HG03039 (cell line): ENCODE data around the gene CARD19.
A peak's percentile ranks its signal among the peaks of the same experiment; 100 is the strongest.

Experiments
- ATAC-seq: cut with Tn5 transposase; IDR thresholded peaks from one replicate; pipeline ENCODE4 v1.9.1; 2021; ENCODE audit warnings: mild to moderate bottlenecking, moderate library complexity; ENCODE audit not compliant: unreplicated experiment

CARD19 gene

DNA sequence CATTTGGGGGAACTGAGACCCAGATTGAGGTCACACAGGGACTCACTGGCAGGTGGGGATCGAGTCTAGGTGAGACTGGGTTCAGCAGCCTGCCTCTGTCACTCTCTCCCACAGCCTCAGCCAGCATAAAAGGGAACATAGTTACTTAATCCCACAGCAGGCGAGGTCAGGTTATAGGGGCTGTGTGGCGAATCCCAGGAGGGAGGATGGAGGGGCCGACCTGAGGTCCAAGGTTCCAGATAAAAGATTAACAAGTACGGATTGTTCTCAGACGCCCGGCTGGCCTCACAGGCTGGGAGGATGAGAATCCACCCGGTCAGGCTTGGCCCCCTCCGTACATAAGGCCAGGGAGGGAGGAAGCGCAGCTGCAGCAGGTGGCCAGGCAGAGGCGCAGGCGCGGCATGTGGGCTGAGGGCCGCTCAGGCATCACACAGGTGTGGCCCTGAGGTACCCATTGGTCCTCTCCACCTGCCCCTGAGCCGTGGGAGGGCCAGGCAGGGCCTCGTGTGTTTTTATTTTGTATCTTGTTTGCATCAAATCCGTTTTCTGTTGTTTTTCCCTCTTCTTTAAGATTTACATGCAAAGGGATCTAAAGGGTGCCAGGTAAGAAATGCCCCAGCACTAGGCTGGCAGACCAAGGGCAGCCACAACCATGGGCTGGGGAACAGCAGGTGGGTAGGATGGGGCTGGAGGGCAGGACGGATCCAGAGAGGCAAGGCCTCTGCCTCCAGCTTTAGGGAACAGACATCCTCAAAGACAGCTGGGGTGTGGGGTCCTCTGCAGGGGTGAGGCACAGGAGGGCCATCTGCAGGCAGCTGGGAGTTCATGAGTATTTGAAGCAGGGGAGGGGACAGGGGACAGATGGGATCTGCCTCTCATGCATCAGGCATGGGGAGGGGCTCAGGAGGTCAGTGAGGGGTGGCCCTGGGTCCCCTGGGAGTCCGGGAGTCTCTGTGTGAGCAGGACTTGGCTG lies 33.9 kb upstream of the CARD19 start:
- no peak for ATAC-seq

DNA sequence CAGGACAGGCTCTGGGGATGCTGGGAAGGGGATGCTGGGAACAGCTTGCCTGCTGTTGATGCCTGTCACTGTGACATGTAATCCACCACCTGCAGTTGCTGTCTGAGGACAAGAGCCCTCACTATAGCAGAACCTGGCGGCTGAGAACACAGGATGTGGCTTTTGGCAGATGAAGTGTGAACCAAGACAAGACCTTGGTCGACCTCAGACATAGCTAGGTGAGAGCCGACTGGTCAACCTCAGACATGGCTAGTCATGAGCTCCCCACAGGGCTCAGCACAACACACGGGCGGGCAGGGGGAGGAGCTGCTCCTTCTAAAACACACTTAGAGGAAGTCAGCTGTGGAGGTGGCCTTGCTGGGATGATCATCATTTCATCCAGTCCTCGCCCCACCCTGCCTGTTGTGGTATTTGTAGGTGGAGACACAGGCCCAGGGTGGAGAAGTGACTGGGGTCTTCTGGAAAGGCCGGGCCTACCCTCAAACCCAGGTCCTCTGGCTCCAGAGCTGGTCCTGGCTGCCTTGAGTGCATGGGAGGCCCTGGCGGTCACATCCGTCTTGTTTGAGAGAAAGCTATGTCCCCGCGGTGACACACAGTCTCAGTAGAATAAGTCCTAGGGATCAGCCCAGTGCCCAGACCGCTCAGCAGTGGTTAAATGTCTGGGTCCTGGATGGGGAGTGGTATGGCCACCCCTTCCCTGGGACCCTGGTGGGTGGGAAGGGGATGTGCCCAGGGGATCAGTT lies 31.5 kb upstream of the CARD19 start:
- ATAC-seq: peak; percentile 80

GRCh38 chr9:93065135-93065720 lies 30.8 kb upstream of the CARD19 start:
- no peak for ATAC-seq

- no peak for ATAC-seq
These were observed 28.9 kb upstream of the CARD19 start for GRCh38 chr9:93066978-93067603.

DNA sequence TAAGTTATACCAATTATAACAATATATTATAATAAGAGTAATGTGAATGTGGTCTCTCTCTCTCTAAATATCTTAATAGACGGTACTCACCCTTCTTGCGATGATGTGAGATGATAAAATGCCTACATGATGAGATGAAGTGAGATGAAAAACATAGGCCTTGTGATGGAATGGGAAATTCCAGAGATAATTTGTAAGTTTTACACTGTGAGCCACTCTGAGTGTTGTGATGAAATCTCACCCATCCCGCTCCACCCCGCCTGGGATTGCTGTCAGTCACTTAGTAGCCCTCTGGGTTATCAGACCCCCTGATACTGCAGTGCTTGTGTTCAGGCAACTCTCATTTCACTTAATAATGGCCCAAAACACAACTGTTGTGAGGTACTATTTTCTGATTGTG lies 27.1 kb upstream of the CARD19 start:
- ATAC-seq: no peak

GRCh38 chr9:93071464-93071863 lies 24.6 kb upstream of the CARD19 start:
- no peak for ATAC-seq

GRCh38 chr9:93072383-93072795 lies 23.6 kb upstream of the CARD19 start:
- no peak for ATAC-seq

DNA sequence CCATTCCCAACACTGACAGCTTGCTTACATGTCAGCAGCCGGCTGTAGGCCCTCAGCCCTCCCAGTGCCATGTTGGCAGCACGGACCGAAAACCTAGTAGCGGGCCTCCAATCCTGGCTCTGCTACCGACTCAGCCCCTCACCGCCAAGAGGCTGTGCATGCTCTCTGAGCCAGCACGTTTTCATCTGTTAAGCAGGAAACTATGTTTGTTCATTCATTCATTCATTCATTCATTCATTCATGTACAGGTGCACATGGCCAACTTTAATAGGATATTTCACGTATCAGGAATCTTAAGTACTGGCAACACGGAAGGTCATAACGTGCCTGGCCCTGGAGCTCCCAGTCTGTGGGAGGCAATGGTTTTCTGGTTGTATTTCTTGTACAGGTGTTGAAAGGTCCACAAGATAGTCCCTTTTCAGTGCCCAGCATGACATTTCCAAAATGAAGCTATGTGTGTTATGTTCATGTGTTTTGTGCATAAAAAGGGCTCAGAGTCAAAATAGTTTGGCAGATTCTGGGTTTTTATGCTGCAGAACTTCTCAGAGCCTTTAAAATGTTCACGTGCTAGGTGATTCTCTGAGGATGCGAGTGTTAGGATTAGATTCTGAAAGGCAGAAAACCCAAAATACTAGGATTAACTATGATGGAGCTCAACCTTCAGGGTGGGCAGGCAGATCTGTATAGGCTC lies 19.8 kb upstream of the CARD19 start:
- ATAC-seq: no peak

DNA sequence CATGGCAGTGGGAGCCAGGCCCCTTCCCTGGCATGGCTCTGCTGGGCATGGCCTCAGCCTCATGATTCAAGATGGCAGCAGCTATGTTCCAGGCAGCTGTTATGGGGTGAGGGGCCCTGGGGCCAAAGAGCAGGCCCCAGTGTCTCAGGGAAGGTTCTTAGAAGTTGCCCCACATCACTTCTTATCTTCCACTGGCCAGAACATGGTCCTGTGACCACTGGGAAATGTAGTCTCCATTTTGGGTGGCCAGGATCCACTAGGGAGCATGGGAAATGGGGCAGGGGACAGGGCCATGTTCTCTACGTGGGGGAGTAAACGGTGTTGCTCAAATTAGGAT lies 19.3 kb upstream of the CARD19 start:
- ATAC-seq: no peak

- no peak for ATAC-seq
These were observed 18.6 kb upstream of the CARD19 start for GRCh38 chr9:93077367-93077766.

DNA sequence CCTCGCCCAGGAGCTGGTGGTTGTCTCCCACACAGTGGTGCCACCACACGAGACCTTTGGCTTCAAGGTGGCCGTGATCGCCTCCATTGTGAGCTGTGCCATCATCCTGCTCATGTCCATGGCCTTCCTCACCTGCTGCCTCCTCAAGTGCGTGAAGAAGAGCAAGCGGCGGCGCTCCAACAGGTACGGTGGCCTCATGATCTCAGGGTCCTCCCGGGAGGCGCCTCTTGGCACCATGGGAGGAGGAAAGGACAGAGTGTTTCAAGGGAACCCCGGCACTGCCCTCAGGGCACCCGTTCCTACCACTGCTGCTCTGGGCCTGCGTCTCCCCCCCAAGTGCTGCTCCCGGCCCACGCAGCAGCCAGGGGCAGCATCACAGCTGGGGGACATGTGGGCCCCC lies 18.2 kb upstream of the CARD19 start:
- no peak for ATAC-seq

DNA sequence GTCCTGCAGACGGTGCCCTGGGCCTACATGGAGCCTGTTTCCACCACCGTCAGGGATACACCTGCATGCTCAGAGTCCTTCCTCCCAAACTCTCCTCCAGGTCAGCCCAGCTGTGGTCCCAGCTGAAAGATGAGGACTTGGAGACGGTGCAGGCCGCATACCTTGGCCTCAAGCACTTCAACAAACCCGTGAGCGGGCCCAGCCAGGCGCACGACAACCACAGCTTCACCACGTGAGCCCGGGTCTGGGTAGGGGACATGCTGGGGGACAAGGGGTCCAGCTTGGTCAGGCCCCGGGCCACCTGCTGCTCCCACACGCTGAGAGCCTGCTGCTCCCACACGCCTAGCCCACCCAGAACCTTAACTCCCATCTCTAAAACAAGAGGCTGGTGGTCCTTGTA lies 16.6 kb upstream of the CARD19 start:
- no peak for ATAC-seq

DNA sequence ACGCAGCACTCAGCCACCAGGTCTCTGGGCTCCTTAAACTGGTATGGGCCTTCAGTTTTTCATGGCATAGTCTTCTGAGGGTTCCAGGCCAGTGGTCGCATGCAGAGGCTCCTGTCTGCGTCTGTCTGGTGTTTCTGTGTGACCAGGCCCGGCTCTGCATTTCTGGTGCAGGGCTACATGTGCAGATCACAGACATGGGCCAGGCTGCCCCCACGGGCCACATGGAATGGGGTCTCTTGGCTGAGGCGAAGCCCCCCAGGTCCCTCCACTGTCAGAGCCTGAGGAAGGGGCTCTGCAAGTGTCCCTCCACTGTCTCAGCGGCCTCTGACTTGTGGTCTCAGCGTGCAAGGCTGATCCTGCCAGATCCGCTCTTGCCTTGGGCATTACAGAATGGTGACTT lies 15.6 kb upstream of the CARD19 start:
- no peak for ATAC-seq

DNA sequence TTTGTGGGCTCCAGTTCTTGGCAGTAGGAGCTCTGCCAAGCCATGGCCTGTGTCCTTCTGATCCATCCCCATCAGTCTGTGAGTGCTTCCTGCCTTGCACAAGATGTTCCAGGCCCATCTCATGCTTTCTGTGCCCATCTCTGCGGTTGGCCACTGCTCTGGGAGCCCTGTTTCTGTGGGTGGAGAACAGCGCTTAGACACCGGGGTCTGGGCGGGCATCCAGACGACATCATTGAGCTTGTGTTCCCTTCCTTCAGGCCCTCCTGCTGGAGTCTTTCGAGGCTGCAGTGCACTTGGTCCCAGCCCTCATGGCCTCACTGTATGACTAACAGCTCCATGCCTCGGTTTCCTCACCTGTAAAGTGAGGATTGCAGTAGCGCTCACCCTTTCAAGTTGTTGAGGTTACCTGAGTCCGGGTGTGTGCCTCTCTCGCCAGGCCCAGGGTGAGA lies 14.9 kb upstream of the CARD19 start:
- ATAC-seq: no peak

DNA sequence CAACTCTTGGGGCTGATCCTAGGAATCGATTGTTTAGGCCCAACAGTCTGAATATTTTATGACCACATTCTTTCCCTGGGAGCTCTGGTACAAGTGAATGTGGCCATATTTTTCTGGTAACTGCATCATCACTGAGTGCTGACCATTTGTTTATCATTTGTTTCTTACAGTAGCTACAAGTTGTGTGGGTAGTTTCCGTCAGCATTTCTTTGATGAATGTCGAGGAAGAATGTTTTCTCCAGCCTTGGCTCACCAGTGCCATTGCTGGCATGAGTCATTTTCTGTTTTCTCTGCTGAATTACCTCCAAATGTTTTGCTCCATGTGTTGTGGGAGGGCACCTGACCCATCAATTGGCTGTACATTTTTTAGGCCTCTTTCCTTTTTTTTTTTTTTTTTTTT lies 14.1 kb upstream of the CARD19 start:
- ATAC-seq: no peak

GRCh38 chr9:93082841-93083411 lies 13.1 kb upstream of the CARD19 start:
- ATAC-seq: no peak

GRCh38 chr9:93083592-93084470 lies 12.2 kb upstream of the CARD19 start:
- no peak for ATAC-seq

- no peak for ATAC-seq
These were observed 11.5 kb upstream of the CARD19 start for GRCh38 chr9:93084471-93084881.

- ATAC-seq: no peak
These were observed 10.3 kb upstream of the CARD19 start for GRCh38 chr9:93085676-93086075.
